Stimulated activated CD8-positive, alpha-beta memory T cell treated with anti-CD3 and anti-CD28 coated beads, Interleukin-12 subunit alpha, Interleukin-12 subunit beta, amount 100 ng/mL, for 24 hours (primary cell): ENCODE data around the gene WDR90.
A peak's percentile ranks its signal among the peaks of the same experiment; 100 is the strongest.

Experiments used
- DNase-seq: peaks from one replicate; pipeline ENCODE4 v3.0.0-alpha.2; 2020; ENCODE audit errors: extremely low read depth

WDR90 gene

DNA sequence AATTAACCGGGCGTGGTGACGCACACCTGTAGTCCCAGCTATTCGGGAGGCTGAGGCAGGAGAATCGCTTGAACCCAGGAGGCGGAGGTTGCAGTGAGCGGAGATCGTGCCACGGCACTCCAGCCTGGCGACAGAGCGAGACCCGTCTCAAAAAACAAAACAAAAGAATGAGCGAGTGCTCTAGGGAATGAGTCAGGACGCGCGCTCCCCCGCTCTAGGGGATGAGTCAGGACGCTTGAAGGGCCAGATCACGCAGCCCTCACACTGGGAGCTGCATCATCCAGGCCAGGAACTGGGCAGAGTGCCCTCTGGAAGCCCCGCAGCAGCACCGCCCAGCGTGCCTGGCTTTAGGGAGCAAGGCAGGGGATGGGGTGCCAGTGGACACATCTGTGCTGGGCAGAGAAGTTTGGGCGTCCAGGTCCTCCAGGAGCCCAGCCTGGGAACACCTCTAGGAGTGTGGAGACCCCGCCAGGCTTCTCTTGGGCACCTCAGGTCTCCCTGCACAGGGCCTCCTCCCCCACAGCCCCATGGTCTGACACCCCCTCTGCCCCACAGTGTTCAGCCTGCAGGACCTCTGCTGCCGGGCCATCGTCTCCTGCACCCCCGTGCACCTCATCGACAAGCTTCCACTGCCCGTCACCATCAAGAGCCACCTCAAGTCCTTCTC is 22.2 kb upstream of the WDR90 start:
- DNase-seq = no peak

DNA sequence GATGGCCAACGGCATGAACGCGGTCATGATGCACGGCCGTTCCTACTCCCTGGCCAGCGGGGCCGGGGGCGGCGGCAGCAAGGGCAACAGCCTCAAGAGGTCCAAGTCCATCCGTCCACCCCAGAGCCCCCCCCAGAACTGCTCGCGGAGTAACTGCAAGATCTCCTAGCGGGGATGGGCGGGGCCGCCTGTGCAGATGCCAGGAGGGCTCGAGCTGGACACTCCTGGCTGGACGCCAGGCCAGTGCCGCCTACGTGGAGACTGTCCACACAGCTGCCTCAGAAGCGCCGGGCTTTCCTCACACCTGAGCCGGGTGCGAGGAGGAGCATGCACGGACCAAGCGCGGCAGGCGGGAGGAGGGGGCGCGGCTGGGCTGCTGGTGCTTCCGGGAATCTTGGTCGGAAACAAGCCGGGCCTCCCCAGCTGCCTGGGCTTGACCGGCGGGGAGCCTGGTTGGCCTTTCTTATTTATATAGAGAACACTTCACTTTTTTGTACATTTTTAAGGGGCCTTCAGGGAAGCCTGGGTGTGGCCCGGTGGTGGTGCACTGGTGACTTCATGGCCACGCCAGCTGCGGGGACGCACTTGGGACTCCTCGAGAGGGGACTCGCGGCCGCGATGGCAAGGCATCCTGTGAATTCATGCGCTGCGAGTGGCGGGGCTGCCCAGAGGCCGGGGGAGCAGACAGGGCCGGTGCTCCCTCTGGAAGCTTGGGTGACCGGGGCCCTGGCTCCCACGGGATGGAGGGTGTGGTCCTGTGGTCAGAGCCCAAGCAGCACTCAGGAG is 21.5 kb upstream of the WDR90 start:
- DNase-seq = no peak

DNA sequence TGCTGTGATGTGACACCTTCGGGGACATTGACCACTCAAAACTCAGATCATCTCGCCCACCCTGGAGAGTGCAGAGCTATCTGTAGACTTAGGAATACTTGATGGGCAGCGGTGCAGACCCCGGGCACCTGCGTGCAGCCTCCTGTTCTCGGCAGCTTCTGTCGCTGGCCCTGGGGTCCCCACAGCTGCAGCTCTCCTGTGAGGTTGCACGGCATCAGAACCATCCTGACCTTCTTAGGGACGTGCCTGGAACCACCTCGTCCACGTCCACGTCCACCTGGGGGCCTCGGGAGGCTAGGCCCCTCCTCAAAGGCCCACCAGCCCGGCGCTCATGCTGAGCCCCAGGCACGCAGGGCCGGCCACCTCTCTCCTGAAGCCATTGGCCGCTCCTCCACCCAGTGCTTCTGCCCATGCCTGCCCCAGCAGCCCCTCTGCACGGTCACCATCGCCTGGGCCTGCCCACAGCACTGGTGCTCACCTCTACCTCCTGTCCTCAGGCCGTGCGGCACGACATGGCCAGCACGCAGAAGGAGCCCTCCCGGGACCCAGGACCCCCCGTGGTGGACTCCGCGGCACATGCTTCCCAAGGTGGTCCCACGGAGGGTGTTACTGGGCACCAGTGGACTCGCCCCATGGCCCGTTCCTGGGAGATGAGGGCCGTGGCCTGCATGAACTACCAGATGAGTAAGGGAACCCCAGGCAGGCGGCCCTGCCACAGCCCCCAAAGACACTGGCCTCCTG is 20.7 kb upstream of the WDR90 start:
- DNase-seq = no peak

DNA sequence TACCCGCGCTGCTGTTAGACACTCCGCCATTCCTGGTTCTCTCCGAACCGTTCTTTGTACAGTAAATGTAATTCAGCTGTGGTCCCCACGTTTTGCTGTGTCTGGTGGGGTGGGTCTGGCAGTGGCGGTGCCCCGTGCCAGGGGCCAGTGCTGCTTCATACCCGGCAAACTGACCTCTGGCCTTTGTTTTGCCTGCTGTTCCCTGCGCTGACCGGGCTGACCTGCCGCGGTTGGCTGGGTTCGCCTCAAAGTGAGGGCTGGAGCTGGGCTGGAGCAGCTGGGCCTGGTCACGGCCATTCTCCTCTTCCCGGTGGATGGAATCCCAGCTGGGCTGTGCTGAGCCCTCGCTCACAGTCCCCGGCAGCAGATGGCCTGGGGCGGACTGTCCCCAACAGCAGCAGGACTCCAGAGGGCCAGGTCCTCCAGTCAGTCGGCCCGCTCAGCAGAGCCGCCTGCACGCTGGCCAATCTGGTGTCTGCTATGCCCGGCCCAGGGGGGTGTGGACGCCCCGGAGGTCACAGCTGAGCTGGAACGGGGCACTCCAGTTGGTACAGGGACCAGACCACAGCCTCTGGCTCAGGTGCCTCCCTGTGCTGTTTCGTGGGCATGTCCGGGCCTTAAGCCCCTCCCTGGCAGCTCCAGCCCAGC is 19.9 kb upstream of the WDR90 start:
- DNase-seq = no peak

DNA sequence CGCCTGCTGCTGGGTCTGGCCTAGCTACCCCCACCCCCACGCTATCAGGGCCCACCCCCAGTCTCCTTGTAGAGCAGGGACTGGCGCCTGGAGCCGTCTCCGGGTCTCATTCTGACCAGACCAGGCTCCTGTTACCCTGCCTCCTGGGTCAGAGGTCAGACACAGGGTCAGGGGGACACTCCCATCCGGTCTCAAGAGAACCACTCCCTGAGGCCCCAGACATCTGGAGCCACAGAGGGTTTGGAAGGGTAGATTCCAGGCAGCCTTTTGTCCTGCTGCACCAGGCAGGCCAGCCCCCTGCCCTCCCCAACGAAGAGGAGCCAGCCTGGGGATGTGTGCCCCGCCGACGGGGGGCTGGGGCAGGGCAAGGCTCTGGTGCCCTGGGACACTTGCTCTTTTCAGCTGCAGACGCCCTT is 19.3 kb upstream of the WDR90 start:
- DNase-seq = no peak

DNA sequence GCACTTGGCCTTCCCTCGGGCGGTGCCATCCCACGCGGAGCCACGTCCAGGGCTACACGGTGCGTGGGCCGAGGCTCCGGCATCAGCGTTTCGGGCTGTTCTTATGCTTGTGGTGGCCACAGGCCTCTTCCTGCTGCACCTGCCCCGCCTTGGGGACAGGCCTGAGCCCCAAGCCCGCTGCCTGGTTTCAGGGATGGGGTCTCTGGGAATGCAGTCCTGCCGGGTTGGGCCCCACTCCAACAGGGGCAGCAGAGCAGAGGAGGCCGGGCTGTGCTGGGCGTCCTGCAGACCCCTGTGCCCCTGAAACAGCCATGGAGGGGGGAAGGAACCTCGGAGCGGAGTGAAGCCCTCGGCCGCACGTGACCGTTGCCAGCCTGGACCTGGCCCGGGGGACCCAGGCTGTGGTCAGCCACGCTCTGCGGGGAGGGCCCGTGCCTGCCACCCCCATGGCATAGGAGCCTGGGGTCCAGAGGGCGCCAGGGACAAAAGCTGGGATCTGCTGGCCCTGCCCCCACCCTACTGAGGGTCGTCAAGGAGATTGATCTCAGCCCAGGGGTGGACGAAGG is 18.8 kb upstream of the WDR90 start:
- no peak for DNase-seq

DNA sequence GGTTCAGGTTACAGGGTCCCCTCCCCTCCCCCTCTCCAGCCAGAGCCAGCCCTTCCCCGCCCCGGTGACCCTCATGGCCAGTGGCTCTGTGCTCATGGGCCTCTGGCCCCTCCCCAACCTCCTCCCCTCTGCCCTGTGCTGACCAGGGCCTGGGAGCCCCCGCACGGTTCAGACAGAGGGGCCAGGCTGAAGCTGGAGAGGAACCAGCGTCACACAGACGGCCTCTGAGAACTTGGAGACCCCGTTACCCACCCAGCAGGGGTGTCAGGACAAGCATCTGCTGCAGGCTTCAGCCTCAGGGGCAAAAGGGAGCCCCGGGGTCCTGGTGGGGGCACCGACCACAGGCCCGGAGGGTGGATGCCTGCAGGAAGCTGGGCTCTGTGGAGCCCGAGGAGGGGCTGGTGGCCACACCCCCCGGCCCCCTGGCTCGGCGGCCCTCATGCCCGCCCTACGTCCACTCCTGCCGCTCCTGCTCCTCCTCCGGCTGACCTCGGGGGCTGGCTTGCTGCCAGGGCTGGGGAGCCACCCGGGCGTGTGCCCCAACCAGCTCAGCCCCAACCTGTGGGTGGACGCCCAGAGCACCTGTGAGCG is 18.3 kb upstream of the WDR90 start, which contains the start of gene WFIKKN1:
Gene WFIKKN1 (plus strand): TSS at position 171 of the 591 bp plus-strand sequence. CDS start 269 bp downstream, at position 440.
- DNase-seq = no peak

DNA sequence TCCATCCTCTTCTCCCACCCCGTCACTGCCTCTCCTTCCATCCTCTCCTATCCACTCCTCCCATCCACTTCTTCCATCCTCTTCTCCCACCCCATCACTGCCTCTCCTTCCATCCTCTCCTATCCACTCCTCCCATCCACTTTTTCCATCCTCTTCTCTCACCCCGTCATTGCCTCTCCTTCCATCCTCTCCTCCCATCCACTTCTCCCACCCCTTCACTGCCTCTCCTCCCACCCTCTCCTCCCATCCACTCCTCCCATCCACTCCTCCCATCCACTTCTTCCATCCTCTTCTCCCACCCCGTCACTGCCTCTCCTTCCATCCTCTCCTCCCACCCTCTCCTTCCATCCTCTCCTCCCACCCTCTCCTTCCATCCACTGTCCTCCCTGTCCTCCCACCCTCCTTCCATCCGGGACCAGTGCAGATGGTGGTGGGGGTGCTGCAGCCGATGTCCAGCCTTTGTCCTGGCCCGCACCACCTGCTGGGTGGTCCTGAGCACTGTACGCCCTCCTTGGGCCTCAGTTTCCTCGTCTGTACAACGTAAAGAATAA is 17.3 kb upstream of the WDR90 start:
- DNase-seq = no peak

DNA sequence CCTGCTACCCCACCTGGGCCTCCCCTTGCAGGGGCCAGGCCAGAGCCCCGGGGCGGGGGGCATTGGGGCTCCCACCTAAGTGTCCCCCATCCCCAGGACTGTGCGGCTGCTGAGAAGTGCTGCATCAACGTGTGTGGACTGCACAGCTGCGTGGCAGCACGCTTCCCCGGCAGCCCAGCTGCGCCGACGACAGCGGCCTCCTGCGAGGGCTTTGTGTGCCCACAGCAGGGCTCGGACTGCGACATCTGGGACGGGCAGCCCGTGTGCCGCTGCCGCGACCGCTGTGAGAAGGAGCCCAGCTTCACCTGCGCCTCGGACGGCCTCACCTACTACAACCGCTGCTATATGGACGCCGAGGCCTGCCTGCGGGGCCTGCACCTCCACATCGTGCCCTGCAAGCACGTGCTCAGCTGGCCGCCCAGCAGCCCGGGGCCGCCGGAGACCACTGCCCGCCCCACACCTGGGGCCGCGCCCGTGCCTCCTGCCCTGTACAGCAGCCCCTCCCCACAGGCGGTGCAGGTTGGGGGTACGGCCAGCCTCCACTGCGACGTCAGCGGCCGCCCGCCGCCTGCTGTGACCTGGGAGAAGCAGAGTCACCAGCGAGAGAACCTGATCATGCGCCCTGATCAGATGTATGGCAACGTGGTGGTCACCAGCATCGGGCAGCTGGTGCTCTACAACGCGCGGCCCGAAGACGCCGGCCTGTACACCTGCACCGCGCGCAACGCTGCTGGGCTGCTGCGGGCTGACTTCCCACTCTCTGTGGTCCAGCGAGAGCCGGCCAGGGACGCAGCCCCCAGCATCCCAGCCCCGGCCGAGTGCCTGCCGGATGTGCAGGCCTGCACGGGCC is 16.5 kb upstream of the WDR90 start:
- DNase-seq = no peak

DNA sequence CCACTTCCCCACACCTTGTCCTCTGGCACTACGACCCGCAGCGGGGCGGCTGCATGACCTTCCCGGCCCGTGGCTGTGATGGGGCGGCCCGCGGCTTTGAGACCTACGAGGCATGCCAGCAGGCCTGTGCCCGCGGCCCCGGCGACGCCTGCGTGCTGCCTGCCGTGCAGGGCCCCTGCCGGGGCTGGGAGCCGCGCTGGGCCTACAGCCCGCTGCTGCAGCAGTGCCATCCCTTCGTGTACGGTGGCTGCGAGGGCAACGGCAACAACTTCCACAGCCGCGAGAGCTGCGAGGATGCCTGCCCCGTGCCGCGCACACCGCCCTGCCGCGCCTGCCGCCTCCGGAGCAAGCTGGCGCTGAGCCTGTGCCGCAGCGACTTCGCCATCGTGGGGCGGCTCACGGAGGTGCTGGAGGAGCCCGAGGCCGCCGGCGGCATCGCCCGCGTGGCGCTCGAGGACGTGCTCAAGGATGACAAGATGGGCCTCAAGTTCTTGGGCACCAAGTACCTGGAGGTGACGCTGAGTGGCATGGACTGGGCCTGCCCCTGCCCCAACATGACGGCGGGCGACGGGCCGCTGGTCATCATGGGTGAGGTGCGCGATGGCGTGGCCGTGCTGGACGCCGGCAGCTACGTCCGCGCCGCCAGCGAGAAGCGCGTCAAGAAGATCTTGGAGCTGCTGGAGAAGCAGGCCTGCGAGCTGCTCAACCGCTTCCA is 15.7 kb upstream of the WDR90 start:
- no peak for DNase-seq

DNA sequence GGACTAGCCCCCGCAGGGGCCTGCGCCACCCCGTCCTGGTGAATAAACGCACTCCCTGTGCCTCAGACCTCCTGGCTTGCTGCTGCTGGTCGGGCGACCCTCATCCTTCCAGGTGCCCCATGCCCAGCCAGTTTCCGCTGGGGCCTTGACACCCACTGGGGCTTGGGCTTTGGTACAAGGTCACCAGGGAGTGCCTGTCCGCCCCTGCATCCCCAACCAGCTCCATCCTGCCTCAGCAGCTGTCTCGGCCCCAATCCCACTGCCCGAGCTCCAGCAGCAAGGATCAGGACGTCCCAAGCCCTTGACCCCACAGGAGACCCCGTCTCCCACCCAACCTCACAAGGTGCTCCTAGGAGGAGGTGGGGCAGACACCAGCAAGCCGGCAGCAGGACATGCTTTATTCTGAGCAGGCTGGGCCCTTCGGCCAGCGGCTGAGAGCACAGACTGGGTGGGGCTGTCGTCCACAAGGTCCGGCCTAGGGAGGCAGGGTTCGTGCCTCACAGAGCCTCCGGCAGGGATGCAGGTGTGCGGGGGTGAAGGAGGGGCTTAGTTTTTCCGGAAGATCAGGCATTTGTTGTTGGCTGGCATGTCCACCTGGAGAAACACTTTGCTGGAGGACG is 15.0 kb upstream of the WDR90 start:
- no peak for DNase-seq

DNA sequence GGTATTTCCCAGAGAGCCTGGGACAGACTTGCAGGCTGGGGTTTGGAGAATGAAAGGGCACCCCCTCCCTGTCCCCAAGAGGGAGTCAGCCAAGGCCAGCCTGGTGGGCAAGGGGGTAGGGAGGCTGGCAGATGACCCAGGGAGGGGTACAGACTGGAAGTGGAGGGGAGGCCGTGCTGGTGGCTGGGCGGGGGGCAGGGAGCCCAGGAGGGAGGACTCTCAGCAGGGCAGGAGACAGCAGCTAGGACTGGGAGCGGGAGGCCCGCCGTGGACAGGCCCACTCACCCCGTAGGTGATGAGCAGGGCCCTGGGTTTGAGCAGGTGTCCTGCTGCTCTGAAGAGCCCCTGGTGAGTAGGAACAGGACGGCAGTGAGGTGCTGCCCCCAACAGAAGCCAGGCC is 14.2 kb upstream of the WDR90 start:
- no peak for DNase-seq

DNA sequence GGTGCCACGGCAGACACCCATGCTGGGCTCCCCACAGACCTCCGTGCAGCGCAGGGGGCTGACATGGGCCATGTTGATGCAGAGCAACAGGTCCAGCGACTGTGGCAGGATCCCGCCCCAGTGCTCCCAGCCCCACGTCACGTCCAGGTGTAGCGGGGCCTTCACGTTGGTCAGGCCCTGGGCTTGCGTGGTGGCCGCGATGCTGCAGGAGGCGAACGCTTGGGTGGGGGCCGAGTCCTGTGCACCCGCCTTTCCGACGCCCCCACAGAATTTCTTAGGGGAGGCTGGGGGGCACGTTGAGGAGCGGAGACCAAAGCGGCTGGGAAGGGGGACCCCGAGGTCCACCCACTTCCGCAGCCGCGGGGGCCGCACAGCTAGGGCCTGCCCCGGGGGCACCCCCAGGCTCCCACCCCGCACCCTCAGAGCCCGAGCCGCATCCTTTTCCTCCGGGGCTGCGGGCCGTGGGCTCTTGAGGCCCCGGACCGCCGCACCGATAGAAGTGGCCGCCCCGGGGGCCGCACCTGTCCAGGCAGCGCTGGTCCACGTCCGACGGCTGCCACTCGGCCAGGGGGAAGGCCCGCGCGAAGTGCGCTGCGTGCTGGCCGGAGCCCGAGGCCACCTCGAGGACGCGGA is 13.5 kb upstream of the WDR90 start:
- DNase-seq = no peak

DNA sequence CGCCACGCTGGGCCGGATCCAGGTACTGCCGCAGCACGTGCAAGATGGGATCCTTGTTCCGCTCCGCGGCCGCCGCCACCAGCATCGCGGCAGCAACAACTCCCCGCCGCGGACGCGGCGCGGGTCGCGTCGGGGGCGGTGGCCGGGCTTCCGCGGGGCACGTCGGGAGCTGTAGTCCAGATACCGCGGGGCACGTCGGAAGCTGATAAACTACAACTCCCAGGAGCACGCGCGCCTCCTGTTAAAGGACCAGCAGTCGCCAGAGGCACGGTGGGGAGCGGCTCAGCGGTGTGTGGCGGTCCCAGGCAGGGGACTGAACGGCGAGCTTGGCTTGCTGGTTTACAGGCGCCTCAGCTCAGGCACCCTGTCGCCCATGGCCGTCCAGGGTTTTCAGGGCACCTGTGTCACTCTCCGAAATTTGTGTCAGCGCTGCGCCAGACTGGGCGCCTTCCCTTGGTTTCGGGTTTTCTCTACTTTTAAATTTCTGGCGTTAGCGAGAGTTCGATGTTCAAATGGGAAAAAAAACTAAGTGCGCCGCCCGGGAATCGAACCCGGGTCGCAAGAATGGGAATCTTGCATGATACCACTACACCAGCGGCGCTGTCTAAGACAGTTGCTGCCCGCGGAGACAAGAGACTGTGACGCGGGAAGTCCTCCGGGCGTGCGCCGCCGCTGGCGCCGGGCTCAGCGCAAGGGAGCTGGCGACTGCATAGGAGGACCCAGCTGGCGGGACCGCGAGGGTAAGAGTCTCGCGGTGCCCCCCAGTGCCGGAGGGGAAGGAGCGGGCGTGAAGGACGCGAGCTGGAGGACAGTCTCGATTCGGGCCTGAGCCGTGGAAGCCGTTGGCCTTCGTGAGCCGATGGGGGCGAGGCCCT is 12.7 kb upstream of the WDR90 start, which contains the start of gene METTL26:
Gene METTL26 (minus strand): TSS at position 100 of the 875 bp plus-strand sequence. CDS start 15 bp downstream, at position 85.
- peak; percentile 80 for DNase-seq

DNA sequence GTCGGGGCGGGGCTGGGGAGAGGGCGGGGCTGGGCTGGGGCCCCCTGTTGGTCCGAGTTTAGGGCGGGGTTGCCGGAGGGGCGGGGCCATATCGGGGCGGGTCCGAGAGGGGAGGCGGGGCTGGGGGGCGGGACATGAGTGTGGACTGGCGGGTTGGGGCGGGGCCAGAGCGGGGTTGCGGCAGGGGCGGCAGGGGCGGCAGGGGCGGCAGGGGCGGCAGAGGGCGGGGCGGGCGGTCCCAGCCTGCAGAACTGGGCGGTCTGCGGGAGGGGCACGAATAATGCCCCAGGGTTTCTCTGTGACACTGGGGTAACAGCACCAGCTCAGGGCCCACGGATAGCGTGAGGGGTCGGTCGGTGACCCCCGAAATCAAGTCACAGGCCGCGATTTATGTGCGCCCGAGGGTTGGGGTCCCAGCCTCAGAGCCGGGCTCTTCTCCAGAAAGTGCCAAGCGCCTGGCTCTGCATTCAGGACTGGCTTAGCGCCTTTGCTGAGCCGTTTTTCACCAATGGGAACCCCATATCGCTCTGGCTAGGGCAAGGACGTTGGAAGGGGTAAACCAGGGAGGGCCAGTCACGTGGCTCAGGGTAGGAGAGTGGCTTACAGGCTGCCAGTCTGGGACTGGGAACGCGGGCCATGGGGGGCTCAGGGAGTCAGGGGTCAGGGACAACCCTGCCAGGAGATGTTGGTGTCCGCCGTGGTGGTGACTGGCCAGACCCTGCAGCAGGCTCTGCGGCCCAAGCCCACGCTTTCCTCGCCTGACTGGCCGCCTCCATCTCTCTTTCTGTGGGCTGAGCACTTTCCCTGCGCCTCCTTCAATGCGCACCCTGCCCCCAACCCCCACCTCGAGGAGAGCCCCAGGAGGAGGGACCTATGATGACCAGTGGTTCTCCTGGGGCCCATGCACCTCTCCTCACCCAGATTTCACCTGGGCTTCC is 11.8 kb upstream of the WDR90 start:
- DNase-seq = peak; percentile 74

DNA sequence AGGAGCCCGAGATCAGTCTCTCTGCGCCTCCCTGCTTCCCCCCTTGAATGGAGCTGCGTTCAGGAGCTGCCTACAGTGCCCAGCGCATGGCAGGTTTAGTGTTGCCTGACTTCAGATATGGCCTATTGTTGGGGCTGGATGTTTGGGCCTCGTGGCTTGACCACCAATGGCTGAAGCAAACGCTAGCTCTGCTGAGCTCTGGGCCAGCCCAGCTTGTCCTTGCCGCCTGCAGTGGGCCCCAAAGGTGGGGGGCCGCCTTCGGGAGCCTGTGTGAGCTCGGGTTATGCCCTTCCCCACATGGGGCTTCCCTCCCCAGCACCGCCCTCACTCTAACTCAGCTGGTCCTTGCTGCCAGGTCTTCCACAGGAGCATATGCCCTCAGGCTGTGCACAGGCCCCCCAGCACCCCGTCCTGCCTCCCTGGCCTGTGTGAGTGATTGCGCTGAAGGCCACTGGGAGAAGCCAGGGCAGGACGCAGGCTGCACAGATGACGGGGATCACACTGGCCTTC is 11.1 kb upstream of the WDR90 start:
- no peak for DNase-seq
